HepG2 (cell line): ENCODE data around the gene SH3GL2.

ENCODE experiments used
- EHMT2 ChIP-seq: fragments of 200-600 bp; sonication (generic); IDR thresholded peaks from 2 replicates; pipeline ENCODE4 v1.7.0; 2017; ENCODE audit warnings: antibody characterized with exemption, low read depth, low read length, borderline replicate concordance
- HIVEP1 ChIP-seq: sonication (generic); formaldehyde crosslinking; IDR thresholded peaks from 2 replicates; pipeline ENCODE4 v1.4.0; 2020; ENCODE audit warnings: mild to moderate bottlenecking, missing genetic modification reagents
- HMGA1 ChIP-seq: sonication (generic); formaldehyde crosslinking; conservative IDR thresholded peaks from 2 replicates; pipeline ENCODE4 v1.4.0; 2020; ENCODE audit warnings: missing genetic modification reagents
- MAF1 ChIP-seq: sonication (generic); formaldehyde crosslinking; IDR thresholded peaks from 2 replicates; pipeline ENCODE4 v1.5.0; 2020; ENCODE audit warnings: missing genetic modification reagents, borderline replicate concordance
- NCOA2 ChIP-seq: sonication (generic); formaldehyde crosslinking; IDR thresholded peaks from 2 replicates; pipeline ENCODE4 v1.8.0; 2022; ENCODE audit warnings: inconsistent platforms
- NR3C1 ChIP-seq: sonication (generic); formaldehyde crosslinking; IDR thresholded peaks from 2 replicates; pipeline ENCODE4 v1.4.0; 2020; ENCODE audit warnings: missing genetic modification reagents
- SATB2 ChIP-seq: sonication (generic); formaldehyde crosslinking; IDR thresholded peaks from 2 replicates; pipeline ENCODE4 v1.5.0; 2020; ENCODE audit warnings: missing genetic modification reagents
- ZNF121 ChIP-seq: sonication (generic); formaldehyde crosslinking; IDR thresholded peaks from 2 replicates; pipeline ENCODE4 v1.5.0; 2020; ENCODE audit warnings: mild to moderate bottlenecking, missing genetic modification reagents
- ZNF282 ChIP-seq: fragments of 450-650 bp; IDR thresholded peaks from 2 replicates; pipeline ENCODE4 v1.6.1; 2018; ENCODE audit not compliant: partially characterized antibody
- ZNF629 ChIP-seq: sonication (generic); formaldehyde crosslinking; conservative IDR thresholded peaks from 2 replicates; pipeline ENCODE4 v1.5.0; 2020; ENCODE audit warnings: missing genetic modification reagents
- ZNF724P ChIP-seq: sonication (generic); formaldehyde crosslinking; IDR thresholded peaks from 2 replicates; pipeline ENCODE4 v1.8.0; 2022; ENCODE audit warnings: missing genetic modification reagents, borderline replicate concordance
- TF ChIP-seq, protein P1 (sequence below): sonication (generic); formaldehyde crosslinking; IDR thresholded peaks from 2 replicates; pipeline ENCODE4 v1.4.0; 2020; ENCODE audit warnings: missing genetic modification reagents
- TF ChIP-seq, protein P2 (sequence below): sonication (generic); formaldehyde crosslinking; IDR thresholded peaks from 2 replicates; pipeline ENCODE4 v1.5.0; 2020; ENCODE audit warnings: mild to moderate bottlenecking, missing genetic modification reagents, moderate library complexity
- TF ChIP-seq, protein P3 (sequence below): conservative IDR thresholded peaks from 2 replicates; pipeline ENCODE4 v1.6.1; 2018; ENCODE audit warnings: missing genetic modification reagents

DNA sequence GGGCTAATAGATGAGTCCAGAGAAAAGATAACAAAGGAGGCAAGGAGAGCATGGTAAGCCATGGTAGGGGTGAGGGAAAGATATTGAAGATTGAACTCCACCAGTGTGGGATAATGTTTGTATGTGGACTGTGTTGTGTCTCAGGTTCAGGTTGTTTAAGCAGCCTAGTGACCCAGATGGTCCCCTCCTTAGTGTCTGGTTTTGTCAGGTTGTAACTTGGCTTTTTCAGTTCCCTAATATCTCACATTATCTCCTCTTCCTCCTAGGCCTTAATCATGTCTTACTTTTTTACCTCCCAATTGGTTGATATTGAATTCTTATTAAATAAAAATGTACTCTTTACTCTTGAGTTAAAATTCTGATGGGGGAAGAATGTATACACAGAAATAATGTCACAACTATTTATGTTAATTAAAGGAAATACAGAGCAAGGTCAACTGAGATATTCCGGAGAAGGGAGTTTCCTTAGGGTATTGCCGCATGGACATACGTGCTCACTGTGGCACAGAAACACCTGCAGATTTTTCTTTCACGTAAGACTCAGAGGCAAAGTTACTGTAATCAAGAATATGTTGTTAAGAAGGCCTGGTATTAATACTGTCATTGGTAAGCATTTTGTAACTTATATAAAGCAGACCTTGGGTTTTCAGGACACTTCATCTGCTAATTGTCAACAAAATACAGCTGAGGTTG is 23.4 kb upstream of the SH3GL2 start:
- TF ChIP-seq NR3C1 (CRISPR knock-in tag) (no peak), MAF1 (no peak), EHMT2 (no peak), ZNF121 (CRISPR knock-in tag) (no peak), NCOA2 (no peak), ZNF629 (CRISPR knock-in tag) (no peak), ZNF724P (CRISPR knock-in tag) (no peak), HIVEP1 (no peak), ZNF282 (no peak), SATB2 (CRISPR knock-in tag) (no peak), HMGA1 (CRISPR knock-in tag) (no peak)
- TF ChIP-seq, protein P1, sequence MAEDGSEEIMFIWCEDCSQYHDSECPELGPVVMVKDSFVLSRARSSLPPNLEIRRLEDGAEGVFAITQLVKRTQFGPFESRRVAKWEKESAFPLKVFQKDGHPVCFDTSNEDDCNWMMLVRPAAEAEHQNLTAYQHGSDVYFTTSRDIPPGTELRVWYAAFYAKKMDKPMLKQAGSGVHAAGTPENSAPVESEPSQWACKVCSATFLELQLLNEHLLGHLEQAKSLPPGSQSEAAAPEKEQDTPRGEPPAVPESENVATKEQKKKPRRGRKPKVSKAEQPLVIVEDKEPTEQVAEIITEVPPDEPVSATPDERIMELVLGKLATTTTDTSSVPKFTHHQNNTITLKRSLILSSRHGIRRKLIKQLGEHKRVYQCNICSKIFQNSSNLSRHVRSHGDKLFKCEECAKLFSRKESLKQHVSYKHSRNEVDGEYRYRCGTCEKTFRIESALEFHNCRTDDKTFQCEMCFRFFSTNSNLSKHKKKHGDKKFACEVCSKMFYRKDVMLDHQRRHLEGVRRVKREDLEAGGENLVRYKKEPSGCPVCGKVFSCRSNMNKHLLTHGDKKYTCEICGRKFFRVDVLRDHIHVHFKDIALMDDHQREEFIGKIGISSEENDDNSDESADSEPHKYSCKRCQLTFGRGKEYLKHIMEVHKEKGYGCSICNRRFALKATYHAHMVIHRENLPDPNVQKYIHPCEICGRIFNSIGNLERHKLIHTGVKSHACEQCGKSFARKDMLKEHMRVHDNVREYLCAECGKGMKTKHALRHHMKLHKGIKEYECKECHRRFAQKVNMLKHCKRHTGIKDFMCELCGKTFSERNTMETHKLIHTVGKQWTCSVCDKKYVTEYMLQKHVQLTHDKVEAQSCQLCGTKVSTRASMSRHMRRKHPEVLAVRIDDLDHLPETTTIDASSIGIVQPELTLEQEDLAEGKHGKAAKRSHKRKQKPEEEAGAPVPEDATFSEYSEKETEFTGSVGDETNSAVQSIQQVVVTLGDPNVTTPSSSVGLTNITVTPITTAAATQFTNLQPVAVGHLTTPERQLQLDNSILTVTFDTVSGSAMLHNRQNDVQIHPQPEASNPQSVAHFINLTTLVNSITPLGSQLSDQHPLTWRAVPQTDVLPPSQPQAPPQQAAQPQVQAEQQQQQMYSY = no peak
- TF ChIP-seq, protein P2, sequence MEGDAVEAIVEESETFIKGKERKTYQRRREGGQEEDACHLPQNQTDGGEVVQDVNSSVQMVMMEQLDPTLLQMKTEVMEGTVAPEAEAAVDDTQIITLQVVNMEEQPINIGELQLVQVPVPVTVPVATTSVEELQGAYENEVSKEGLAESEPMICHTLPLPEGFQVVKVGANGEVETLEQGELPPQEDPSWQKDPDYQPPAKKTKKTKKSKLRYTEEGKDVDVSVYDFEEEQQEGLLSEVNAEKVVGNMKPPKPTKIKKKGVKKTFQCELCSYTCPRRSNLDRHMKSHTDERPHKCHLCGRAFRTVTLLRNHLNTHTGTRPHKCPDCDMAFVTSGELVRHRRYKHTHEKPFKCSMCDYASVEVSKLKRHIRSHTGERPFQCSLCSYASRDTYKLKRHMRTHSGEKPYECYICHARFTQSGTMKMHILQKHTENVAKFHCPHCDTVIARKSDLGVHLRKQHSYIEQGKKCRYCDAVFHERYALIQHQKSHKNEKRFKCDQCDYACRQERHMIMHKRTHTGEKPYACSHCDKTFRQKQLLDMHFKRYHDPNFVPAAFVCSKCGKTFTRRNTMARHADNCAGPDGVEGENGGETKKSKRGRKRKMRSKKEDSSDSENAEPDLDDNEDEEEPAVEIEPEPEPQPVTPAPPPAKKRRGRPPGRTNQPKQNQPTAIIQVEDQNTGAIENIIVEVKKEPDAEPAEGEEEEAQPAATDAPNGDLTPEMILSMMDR (CRISPR knock-in tag) = no peak
- TF ChIP-seq, protein P3, sequence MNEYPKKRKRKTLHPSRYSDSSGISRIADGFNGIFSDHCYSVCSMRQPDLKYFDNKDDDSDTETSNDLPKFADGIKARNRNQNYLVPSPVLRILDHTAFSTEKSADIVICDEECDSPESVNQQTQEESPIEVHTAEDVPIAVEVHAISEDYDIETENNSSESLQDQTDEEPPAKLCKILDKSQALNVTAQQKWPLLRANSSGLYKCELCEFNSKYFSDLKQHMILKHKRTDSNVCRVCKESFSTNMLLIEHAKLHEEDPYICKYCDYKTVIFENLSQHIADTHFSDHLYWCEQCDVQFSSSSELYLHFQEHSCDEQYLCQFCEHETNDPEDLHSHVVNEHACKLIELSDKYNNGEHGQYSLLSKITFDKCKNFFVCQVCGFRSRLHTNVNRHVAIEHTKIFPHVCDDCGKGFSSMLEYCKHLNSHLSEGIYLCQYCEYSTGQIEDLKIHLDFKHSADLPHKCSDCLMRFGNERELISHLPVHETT (CRISPR knock-in tag) = no peak
